GM12892 (cell line): ENCODE measurements around the gene ANKRD55.
"Not testable (repeated sequence)": the region's sequence is repeated elsewhere in the genome, so short reads cannot be mapped to it uniquely, and the experiment has no call there.

Experiments
- DNase-seq: peaks from one replicate; pipeline ENCODE4 v3.0.0; 2011; ENCODE audit not compliant: insufficient read length
- FAIRE-seq: peaks from 2 replicates; lab custom pipeline; 2011; peaks lifted over from hg19 to GRCh38; lab: Jason Lieb, UNC
- POLR2A ChIP-seq: IDR thresholded peaks from 2 replicates; pipeline ENCODE4 v1.6.1; 2011; ENCODE audit warnings: low read depth, low read length, control low read depth
- POLR2AphosphoS5 ChIP-seq: IDR thresholded peaks from 2 replicates; pipeline ENCODE4 v1.6.1; 2011; ENCODE audit warnings: low read depth, low read length, control low read depth
- TAF1 ChIP-seq: IDR thresholded peaks from 2 replicates; pipeline ENCODE4 v1.6.1; 2011; ENCODE audit warnings: low read depth, mild to moderate bottlenecking, control low read depth, low read length, borderline replicate concordance

The ANKRD55 gene

GRCh38 chr5:56115589-56115988, 117.5 kb downstream of the ANKRD55 start:
- no peak for DNase-seq
- no peak for TF ChIP-seq POLR2A
- no peak for TF ChIP-seq TAF1
- TF ChIP-seq POLR2AphosphoS5 = no peak
- no peak for FAIRE-seq

GRCh38 chr5:56112526-56113121, 120.5 kb downstream of the ANKRD55 start:
- DNase-seq (no peak), FAIRE-seq (no peak)
- no peak for TF ChIP-seq POLR2AphosphoS5
- TF ChIP-seq POLR2A = no peak
- TF ChIP-seq TAF1 = no peak

GRCh38 chr5:56111404-56111781, 121.7 kb downstream of the ANKRD55 start:
- FAIRE-seq (no peak), DNase-seq (no peak)
- TF ChIP-seq TAF1 = no peak

GRCh38 chr5:56110646-56111403, 122.3 kb downstream of the ANKRD55 start:
- no peak for FAIRE-seq
- no peak for DNase-seq
- TF ChIP-seq POLR2AphosphoS5 (no peak), POLR2A (no peak)

- no peak for FAIRE-seq
- TF ChIP-seq TAF1 (no peak), POLR2AphosphoS5 (no peak), POLR2A (no peak)
- DNase-seq = no peak
These were observed 124.9 kb downstream of the ANKRD55 start for GRCh38 chr5:56108246-56108645.

GRCh38 chr5:56106837-56107236, 126.3 kb downstream of the ANKRD55 start:
- TF ChIP-seq TAF1 (no peak), POLR2AphosphoS5 (no peak), POLR2A (no peak)
- no peak for DNase-seq
- FAIRE-seq = no peak

GRCh38 chr5:56105511-56106291, 127.4 kb downstream of the ANKRD55 start:
- no peak for TF ChIP-seq POLR2AphosphoS5
- TF ChIP-seq TAF1 = no peak
- no peak for TF ChIP-seq POLR2A
- no peak for DNase-seq
- FAIRE-seq = no peak

GRCh38 chr5:56102889-56103288, 130.2 kb downstream of the ANKRD55 start:
- DNase-seq (no peak), FAIRE-seq (no peak)
- TF ChIP-seq TAF1 (no peak), POLR2AphosphoS5 (no peak), POLR2A (no peak)

- FAIRE-seq, DNase-seq: not testable (repeated sequence)
These were observed 130.9 kb downstream of the ANKRD55 start for GRCh38 chr5:56102207-56102606.

GRCh38 chr5:56101180-56101579, 131.9 kb downstream of the ANKRD55 start:
- TF ChIP-seq POLR2AphosphoS5 (no peak), TAF1 (no peak), POLR2A (no peak)
- DNase-seq (no peak), FAIRE-seq (no peak)

- TF ChIP-seq POLR2A (no peak), TAF1 (no peak), POLR2AphosphoS5 (no peak)
- DNase-seq (no peak), FAIRE-seq (no peak)
These were observed 132.5 kb downstream of the ANKRD55 start for GRCh38 chr5:56100439-56101176.

GRCh38 chr5:56099346-56099745, 133.8 kb downstream of the ANKRD55 start:
- no peak for TF ChIP-seq POLR2A
- no peak for TF ChIP-seq TAF1
- TF ChIP-seq POLR2AphosphoS5 = no peak
- no peak for FAIRE-seq
- no peak for DNase-seq
